ENCODE results near the gene SHCBP1L.
A peak's percentile ranks its signal among the peaks of the same experiment; 100 is the strongest.

Gene SHCBP1L

GRCh38 chr1:182855911-182856310 is 97.1 kb downstream of the SHCBP1L start:
- TF ChIP-seq TAF1 (IDR thresholded peaks at IDR 0.05; ENCODE audit: borderline replicate concordance, low read depth, low read length) (no peak), POLR2AphosphoS5 (IDR thresholded peaks at IDR 0.05; ENCODE audit: low read depth, low read length) (no peak), POLR2A (IDR thresholded peaks at IDR 0.05; ENCODE audit: low read depth, low read length) (no peak)
- DNase-seq (ENCODE audit: insufficient read length): no peak
- FAIRE-seq: no peak

DNA sequence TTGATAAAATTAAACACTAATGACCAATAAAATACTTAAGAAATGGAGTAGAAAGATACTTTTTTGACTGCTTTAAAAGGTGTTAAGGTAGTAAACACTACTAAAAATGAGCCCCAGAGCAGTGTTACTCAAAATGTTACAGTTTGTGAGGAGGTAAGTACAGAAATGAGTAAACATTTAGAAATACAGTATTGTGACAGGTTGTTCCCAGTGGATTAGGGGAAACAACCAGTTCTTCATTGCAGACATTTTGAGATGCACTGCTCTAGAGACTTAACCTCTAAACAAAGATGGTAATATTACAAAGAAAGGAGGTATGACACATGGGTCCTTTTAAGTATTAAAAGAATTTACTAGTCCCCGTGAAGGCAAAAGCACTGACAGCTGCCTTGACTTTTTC is 101.1 kb downstream of the SHCBP1L start:
- no peak for FAIRE-seq
- TF ChIP-seq POLR2A (IDR thresholded peaks at IDR 0.05; ENCODE audit: low read depth, low read length) (peak; percentile 18; the same call in 1 of the 2 replicates), TAF1 (IDR thresholded peaks at IDR 0.05; ENCODE audit: borderline replicate concordance, low read depth, low read length) (no peak)
- DNase-seq (ENCODE audit: insufficient read length): no peak

GRCh38 chr1:182850319-182850718 is 102.6 kb downstream of the SHCBP1L start:
- no peak for FAIRE-seq
- no peak for DNase-seq (ENCODE audit: insufficient read length)
- TF ChIP-seq POLR2AphosphoS5 (IDR thresholded peaks at IDR 0.05; ENCODE audit: low read depth, low read length) (no peak), TAF1 (IDR thresholded peaks at IDR 0.05; ENCODE audit: borderline replicate concordance, low read depth, low read length) (no peak), POLR2A (IDR thresholded peaks at IDR 0.05; ENCODE audit: low read depth, low read length) (no peak)
